ENCODE measurements around the gene GFRA1.

Gene GFRA1

DNA sequence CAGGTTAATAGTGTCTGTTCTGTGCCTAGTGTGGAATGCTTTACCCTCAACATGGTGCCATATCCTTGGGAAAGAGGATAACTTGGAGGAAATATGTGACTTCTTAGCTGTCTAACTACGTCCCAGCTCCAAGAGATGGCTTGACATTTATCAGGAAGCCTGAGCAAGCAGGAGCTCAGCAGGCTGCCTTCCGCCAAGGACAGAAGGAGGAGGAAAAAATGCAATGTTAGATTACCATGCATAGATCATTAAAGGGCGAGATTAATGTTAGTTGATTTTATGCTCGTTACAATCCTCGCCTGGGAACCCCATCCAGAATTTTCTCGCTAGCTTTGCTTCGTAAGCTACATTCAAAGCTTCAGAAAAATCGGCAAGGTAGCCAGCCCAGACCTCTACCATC is 97.8 kb downstream of the GFRA1 start:
- H3K4me3 ChIP-seq (ENCODE audit: low read depth, low read length, poor library complexity, severe bottlenecking), result no peak overlapping the region
- H3K4me1 ChIP-seq (ENCODE audit: insufficient read depth, low read length, severe bottlenecking), result no peaks in the 10 kb centered on the region
- no peak overlapping the region for H3K27ac ChIP-seq (ENCODE audit: low read depth, low read length, poor library complexity, severe bottlenecking)
- no peaks in the 10 kb centered on the region for H4K20me1 ChIP-seq (ENCODE audit: insufficient read depth, low read length)
- H2AFZ ChIP-seq (ENCODE audit: low read length), result no peak overlapping the region
- no peak overlapping the region for H3K9ac ChIP-seq (ENCODE audit: low read length)
- no peaks in the 10 kb centered on the region for H3K9me3 ChIP-seq (ENCODE audit: low read length)
- H3F3A ChIP-seq (ENCODE audit: insufficient read depth, low read length), result no peaks in the 10 kb centered on the region
- no peaks in the 10 kb centered on the region for H3K9me2 ChIP-seq (ENCODE audit: low read depth, low read length)
- no peaks in the 10 kb centered on the region for H3K79me2 ChIP-seq (ENCODE audit: insufficient read depth, low read length)
- H3K36me3 ChIP-seq (ENCODE audit: insufficient read depth, low read length), result no peaks in the 10 kb centered on the region
- no peak overlapping the region for H3K4me2 ChIP-seq (ENCODE audit: low read length)
- TF ChIP-seq, protein P1, sequence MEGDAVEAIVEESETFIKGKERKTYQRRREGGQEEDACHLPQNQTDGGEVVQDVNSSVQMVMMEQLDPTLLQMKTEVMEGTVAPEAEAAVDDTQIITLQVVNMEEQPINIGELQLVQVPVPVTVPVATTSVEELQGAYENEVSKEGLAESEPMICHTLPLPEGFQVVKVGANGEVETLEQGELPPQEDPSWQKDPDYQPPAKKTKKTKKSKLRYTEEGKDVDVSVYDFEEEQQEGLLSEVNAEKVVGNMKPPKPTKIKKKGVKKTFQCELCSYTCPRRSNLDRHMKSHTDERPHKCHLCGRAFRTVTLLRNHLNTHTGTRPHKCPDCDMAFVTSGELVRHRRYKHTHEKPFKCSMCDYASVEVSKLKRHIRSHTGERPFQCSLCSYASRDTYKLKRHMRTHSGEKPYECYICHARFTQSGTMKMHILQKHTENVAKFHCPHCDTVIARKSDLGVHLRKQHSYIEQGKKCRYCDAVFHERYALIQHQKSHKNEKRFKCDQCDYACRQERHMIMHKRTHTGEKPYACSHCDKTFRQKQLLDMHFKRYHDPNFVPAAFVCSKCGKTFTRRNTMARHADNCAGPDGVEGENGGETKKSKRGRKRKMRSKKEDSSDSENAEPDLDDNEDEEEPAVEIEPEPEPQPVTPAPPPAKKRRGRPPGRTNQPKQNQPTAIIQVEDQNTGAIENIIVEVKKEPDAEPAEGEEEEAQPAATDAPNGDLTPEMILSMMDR (IDR thresholded peaks at IDR 0.05; ENCODE audit: low read length), result no peak
- TF ChIP-seq EZH2 (IDR thresholded peaks at IDR 0.05; ENCODE audit: borderline replicate concordance, low read length), result no peak
- H3K27me3 ChIP-seq (ENCODE audit: insufficient read depth, low read length), result peaks cover 5% of the 10 kb centered on the region; the same call in 1 of the 2 replicates

DNA sequence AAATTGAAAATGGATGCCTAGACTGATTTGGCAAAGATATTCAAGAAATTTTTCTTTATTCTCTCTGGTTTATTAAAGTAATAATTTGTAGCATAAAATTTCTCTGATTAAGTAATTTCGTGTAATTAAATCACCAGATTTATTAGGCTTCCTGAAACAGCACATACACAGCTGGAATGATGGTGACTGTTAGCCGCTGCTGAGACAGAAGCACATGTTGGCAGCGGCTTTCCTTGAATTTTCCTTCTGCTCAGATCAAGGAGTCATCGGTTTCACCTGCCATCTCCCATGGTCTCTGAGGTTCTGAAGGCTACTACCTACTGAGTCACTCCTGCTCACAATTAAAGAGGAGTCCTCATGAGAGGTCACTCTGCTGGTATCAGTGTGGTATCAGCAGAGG is 101.5 kb downstream of the GFRA1 start:
- no peaks in the 10 kb centered on the region for H3K79me2 ChIP-seq (ENCODE audit: insufficient read depth, low read length)
- H3K4me2 ChIP-seq (ENCODE audit: low read length), result no peak overlapping the region
- no peaks in the 10 kb centered on the region for H3K9me3 ChIP-seq (ENCODE audit: low read length)
- peaks cover 5% of the 10 kb centered on the region; the same call in 1 of the 2 replicates for H3K27me3 ChIP-seq (ENCODE audit: insufficient read depth, low read length)
- no peaks in the 10 kb centered on the region for H3K4me1 ChIP-seq (ENCODE audit: insufficient read depth, low read length, severe bottlenecking)
- no peaks in the 10 kb centered on the region for H3K9me2 ChIP-seq (ENCODE audit: low read depth, low read length)
- H3K27ac ChIP-seq (ENCODE audit: low read depth, low read length, poor library complexity, severe bottlenecking), result no peak overlapping the region
- H3K4me3 ChIP-seq (ENCODE audit: low read depth, low read length, poor library complexity, severe bottlenecking), result no peak overlapping the region
- no peaks in the 10 kb centered on the region for H3F3A ChIP-seq (ENCODE audit: insufficient read depth, low read length)
- TF ChIP-seq, protein P1 (IDR thresholded peaks at IDR 0.05; ENCODE audit: low read length), result no peak
- no peak for TF ChIP-seq EZH2 (IDR thresholded peaks at IDR 0.05; ENCODE audit: borderline replicate concordance, low read length)
- H3K36me3 ChIP-seq (ENCODE audit: insufficient read depth, low read length), result no peaks in the 10 kb centered on the region
- no peaks in the 10 kb centered on the region for H4K20me1 ChIP-seq (ENCODE audit: insufficient read depth, low read length)
- no peak overlapping the region for H2AFZ ChIP-seq (ENCODE audit: low read length)
- no peak overlapping the region for H3K9ac ChIP-seq (ENCODE audit: low read length)

DNA sequence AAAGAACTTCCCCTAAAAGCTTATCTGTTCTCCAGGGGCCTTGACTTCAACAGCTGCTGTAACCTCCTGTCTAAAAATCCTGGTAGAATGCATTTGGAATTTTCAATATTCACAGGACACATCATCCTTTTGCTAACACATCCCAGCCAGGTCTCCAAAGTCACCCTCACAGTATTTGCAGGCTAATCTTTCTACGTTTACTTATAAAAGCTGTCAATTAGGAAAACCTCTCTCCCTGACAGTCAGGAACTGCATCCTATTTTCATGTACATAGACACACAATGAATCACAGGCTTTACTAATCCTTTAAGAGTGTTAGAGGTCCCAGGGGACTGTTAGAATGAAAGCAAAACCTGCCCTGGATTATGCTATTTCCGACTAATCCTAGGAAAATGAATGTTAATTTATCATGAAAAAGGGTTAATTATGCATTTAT is 102.2 kb downstream of the GFRA1 start:
- Histone ChIP-seq H3K9me3 (ENCODE audit: low read length) (no peaks in the 10 kb centered on the region), H3K36me3 (ENCODE audit: insufficient read depth, low read length) (no peaks in the 10 kb centered on the region), H4K20me1 (ENCODE audit: insufficient read depth, low read length) (no peaks in the 10 kb centered on the region), H3K79me2 (ENCODE audit: insufficient read depth, low read length) (no peaks in the 10 kb centered on the region), H2AFZ (ENCODE audit: low read length) (no peak overlapping the region), H3K9ac (ENCODE audit: low read length) (no peak overlapping the region), H3K4me3 (ENCODE audit: low read depth, low read length, poor library complexity, severe bottlenecking) (no peak overlapping the region), H3K4me2 (ENCODE audit: low read length) (no peak overlapping the region), H3K9me2 (ENCODE audit: low read depth, low read length) (no peaks in the 10 kb centered on the region), H3K4me1 (ENCODE audit: insufficient read depth, low read length, severe bottlenecking) (no peaks in the 10 kb centered on the region), H3K27me3 (ENCODE audit: insufficient read depth, low read length) (peaks cover 5% of the 10 kb centered on the region; the same call in 1 of the 2 replicates), H3F3A (ENCODE audit: insufficient read depth, low read length) (no peaks in the 10 kb centered on the region), H3K27ac (ENCODE audit: low read depth, low read length, poor library complexity, severe bottlenecking) (no peak overlapping the region)
- TF ChIP-seq EZH2 (IDR thresholded peaks at IDR 0.05; ENCODE audit: borderline replicate concordance, low read length), result no peak
- TF ChIP-seq, protein P1 (IDR thresholded peaks at IDR 0.05; ENCODE audit: low read length), result no peak

Measured in OCI-LY1 (cell line).